Ovary (tissue), 10 donors: ENCODE data around the gene LIMCH1. TPM values are rescaled to one million over a fixed set of nuclear protein-coding genes. Genes with fewer than 3 reads are reported as not detected.
"Not testable (repeated sequence)": the region's sequence is repeated elsewhere in the genome, so short reads cannot be mapped to it uniquely, and the experiment has no call there.

Experiments
- DNase-seq, 5 donors: peaks; one replicate each; pipeline ENCODE4 v3.0.0-alpha.2; 2019 to 2020
- H3K27ac ChIP-seq, 2 donors: fragments of 200-600 bp; one replicate each; pipeline versions ENCODE4 v1.5.1 to v1.8.0; 2019 to 2022
- H3K27me3 ChIP-seq: fragments of 200-600 bp; one replicate; pipeline ENCODE4 v1.8.0; 2022
- H3K36me3 ChIP-seq: fragments of 200-600 bp; sonication (generic); one replicate; pipeline ENCODE4 v1.5.1; 2019
- H3K4me1 ChIP-seq: one replicate; pipeline ENCODE4 v1.8.1; 2013; ENCODE audit warnings: mild to moderate bottlenecking, moderate library complexity; ENCODE audit not compliant: insufficient read depth
- H3K4me3 ChIP-seq: fragments of 200-600 bp; sonication (generic); one replicate; pipeline ENCODE4 v1.5.1; 2017
- H3K9me3 ChIP-seq, 2 donors: fragments of 200-600 bp in 1 of 2; sonication (generic) in 1 of 2; one replicate each; pipeline versions ENCODE4 v1.5.1 to v1.8.1; 2013 to 2019; ENCODE audit warnings: mild to moderate bottlenecking in 1 of 2, moderate library complexity in 1 of 2
- CTCF ChIP-seq, 3 donors: fragments of 450-650 bp in 2 of 3; fragments of 200-600 bp in 1 of 3; IDR thresholded peaks; one replicate each; pipeline versions ENCODE4 v1.5.1 to v1.8.0; 2016 to 2022; ENCODE audit warnings: antibody characterized with exemption in 3 of 3, mild to moderate bottlenecking in 1 of 3
- EP300 ChIP-seq: sonication (generic); formaldehyde crosslinking; IDR thresholded peaks from one replicate; pipeline ENCODE4 v1.6.1; 2017; ENCODE audit warnings: antibody characterized with exemption
- POLR2A ChIP-seq: fragments of 450-650 bp; IDR thresholded peaks from one replicate; pipeline ENCODE4 v1.6.1; 2017; ENCODE audit warnings: antibody characterized with exemption, mild to moderate bottlenecking, moderate library complexity
- WGBS, 3 donors: extraction: QIAGEN DNeasy Blood & Tissue Kit in 1 of 3; methylation state at CpG; one replicate each; pipeline versions ENCODE4 v1.1.5 to v1.1.7; 2013 to 2017; 5-methylcytosine and 5-hydroxymethylcytosine counted together
- intact Hi-C, 4 donors: fragments of 100-400 bp; cut with DNase I; formaldehyde crosslinking; loops; one replicate each; pipeline versions ENCODE4 v1.11.0 to v1.15.1; 2022 to 2023
- long read RNA-seq, 3 donors: library from polyadenylated mRNA in 2 of 3; unstranded in 2 of 3; transcript quantifications; one replicate each; pipeline ENCODE4 v2.0.0 and lab custom pipeline, GENCODE V29; 2021 to 2026
- polyA plus RNA-seq, 2 donors: library from polyadenylated mRNA; stranded (reverse); fragments of 200-250 nt in 1 of 2; fragments of 350-450 nt in 1 of 2; fragmentation: Illumina TruSeq in 1 of 2; extraction: RNeasy Lipid Tissue Mini Kit (QIAGEN cat#74804) in 1 of 2; gene quantifications; one replicate each; pipeline ENCODE4 v1.2.3, GENCODE V29; 2013 to 2014
- total RNA-seq, 7 donors: library from RNA; depleted of rRNA in 2 of 7; stranded (reverse); fragments of >200 nt in 2 of 7; fragmentation: NEBNext Ultra II Directional in 3 of 7; extraction: Animal tissue kit (Norgen Biotek cat#: 25700) in 3 of 7; gene quantifications; one replicate each; pipeline versions ENCODE4 v1.1.0 to v1.2.4, GENCODE V29; 2016 to 2023
- donor health status: DM: no; HTN: no; CAD: no; lungs with moderate emphysema.
- donor health status: DM: no; HTN: no; CAD: no.
- donor health status: Bipolar disorder and iron deficiency.
- donor health status: DM: yes; HTN: yes; CAD: no.
- donor health status: DM: no; HTN: no; CAD: no.
- donor health status: DM: yes; HTN: yes; CAD: no.

Gene LIMCH1
- 10 to 100 TPM; 18.6 to 36.0 (median 23.6) TPM for total RNA-seq
- polyA plus RNA-seq, result 10 to 100 TPM in 1 of 2 donors, 1 to 10 TPM in 1; 9.7 to 56.6 TPM
- long read RNA-seq, donor 1, full-length matches to known transcripts, result 1 of 47 reads
- long read RNA-seq, donor 1, partial matches to known transcripts, result 37 of 47 reads
- long read RNA-seq, donor 1, other reads (novel, unspliced or antisense), result 9 of 47 reads
- long read RNA-seq, donor 2, result 0 reads
- long read RNA-seq, donor 3, full-length matches to known transcripts, result 14 of 35 reads
- long read RNA-seq, donor 3, partial matches to known transcripts, result 5 of 35 reads
- long read RNA-seq, donor 3, other reads (novel, unspliced or antisense), result 16 of 35 reads

GRCh38 chr4:41538017-41538733 is at the start of gene LIMCH1:
TSS of gene LIMCH1 (plus strand) at chr4:41538157. CDS start at chr4:41605996, 67,839 bp downstream.
- no peaks in the 10 kb centered on the region for H3K9me3 ChIP-seq
- 14 to 20% (median 16%) methylated on average over 9 of the region's 9 CpGs for WGBS, 3 donors
- H3K4me3 ChIP-seq, result no peak within 1 kb of the TSS
- intact Hi-C loops, result no loop called here
- peaks cover 9% of the 10 kb centered on the region for H3K4me1 ChIP-seq
- H3K27me3 ChIP-seq, result no peaks in the 10 kb centered on the region
- no peaks in the 10 kb centered on the region for H3K36me3 ChIP-seq
- TF ChIP-seq POLR2A (no peak), CTCF (IDR thresholded peaks at IDR 0.05) (no peak), EP300 (no peak)
- DNase-seq, result peak; percentile 49 to 66 (median 54)
- peak within 1 kb of the TSS in 1 of 2 donors; percentile 11 for H3K27ac ChIP-seq

GRCh38 chr4:41491081-41491576 is 46.8 kb upstream of the LIMCH1 start:
- H3K27me3 ChIP-seq, H3K4me3 ChIP-seq, H3K9me3 ChIP-seq, H3K36me3 ChIP-seq, H3K4me1 ChIP-seq, H3K27ac ChIP-seq, intact Hi-C loops, DNase-seq: not testable (repeated sequence)
- WGBS, 3 donors, result 91 to 96% (median 94%) methylated on average over 16 to 28 of the region's 28 CpGs

GRCh38 chr4:41496977-41497376 is 41.0 kb upstream of the LIMCH1 start:
- Histone ChIP-seq H3K4me1 (no peaks in the 10 kb centered on the region), H3K27me3 (no peaks in the 10 kb centered on the region), H3K27ac (no peak overlapping the region), H3K9me3 (no peaks in the 10 kb centered on the region), H3K4me3 (no peak overlapping the region), H3K36me3 (no peaks in the 10 kb centered on the region)
- DNase-seq, result no peak
- TF ChIP-seq EP300, result no peak
- no peak for TF ChIP-seq POLR2A
- TF ChIP-seq CTCF (IDR thresholded peaks at IDR 0.05), result no peak
- intact Hi-C loops, result no loop called here

GRCh38 chr4:41498177-41498576 is 39.8 kb upstream of the LIMCH1 start:
- H3K9me3 ChIP-seq, result no peaks in the 10 kb centered on the region
- no peaks in the 10 kb centered on the region for H3K4me1 ChIP-seq
- DNase-seq, result no peak
- H3K27ac ChIP-seq, result no peak overlapping the region
- no peak for TF ChIP-seq CTCF (IDR thresholded peaks at IDR 0.05)
- TF ChIP-seq EP300, result no peak
- no peak for TF ChIP-seq POLR2A
- H3K4me3 ChIP-seq, result no peak overlapping the region
- no peaks in the 10 kb centered on the region for H3K27me3 ChIP-seq
- intact Hi-C loops, result no loop called here
- no peaks in the 10 kb centered on the region for H3K36me3 ChIP-seq
- WGBS, 3 donors, result 85 to 92% (median 91%) methylated on average over 4 of the region's 4 CpGs
